Gastrocnemius medialis (tissue), 4 donors: Measurements from ENCODE around the gene SPON1. TPM values are rescaled to one million over a fixed set of nuclear protein-coding genes. Genes with fewer than 3 reads are reported as not detected.
"Not testable (repeated sequence)": the region's sequence is repeated elsewhere in the genome, so short reads cannot be mapped to it uniquely, and the experiment has no call there.

ENCODE experiments used
- ATAC-seq, 2 donors: fragments of 150-250 bp; one replicate each; pipeline ENCODE4 v1.9.1; 2016
- DNase-seq, 2 donors: peaks; one replicate each; pipeline ENCODE4 v3.0.0-alpha.2; 2019
- H3K27ac ChIP-seq, 4 donors: fragments of 200-600 bp; sonication (generic); 1 replicate in 1 of 4; 2 replicates in 3 of 4; pipeline ENCODE4 v1.5.1; 2016 to 2018; ENCODE audit warnings: mild to moderate bottlenecking in 2 of 4, moderate library complexity in 1 of 4
- H3K27me3 ChIP-seq, 3 donors: fragments of 200-600 bp; sonication (generic) in 2 of 3; 1 replicate in 1 of 3; 2 replicates in 2 of 3; pipeline versions ENCODE4 v1.5.1 to v1.6.0; 2016 to 2019; ENCODE audit warnings: mild to moderate bottlenecking in 1 of 3, moderate library complexity in 1 of 3
- H3K36me3 ChIP-seq, 2 donors: fragments of 200-600 bp; sonication (generic) in 1 of 2; one replicate each; pipeline ENCODE4 v1.5.1; 2017 to 2018
- H3K4me1 ChIP-seq, 2 donors: fragments of 200-600 bp; sonication (generic) in 1 of 2; one replicate each; pipeline ENCODE4 v1.5.1; 2016 to 2017; ENCODE audit warnings: mild to moderate bottlenecking in 2 of 2
- H3K4me3 ChIP-seq, 4 donors: fragments of 200-600 bp; sonication (generic) in 3 of 4; 1 replicate in 1 of 4; 2 replicates in 3 of 4; pipeline ENCODE4 v1.5.1; 2016 to 2019; ENCODE audit warnings: mild to moderate bottlenecking in 2 of 4
- H3K9me3 ChIP-seq, 3 donors: fragments of 200-600 bp; sonication (generic) in 2 of 3; 1 replicate in 1 of 3; 2 replicates in 2 of 3; pipeline ENCODE4 v1.5.1; 2016 to 2019
- CTCF ChIP-seq, 5 experiments: fragments of 450-650 bp in 3 of 5; fragments of 200-600 bp in 2 of 5; sonication (generic) in 2 of 5; IDR thresholded peaks in 4 of 5; conservative IDR thresholded peaks in 1 of 5; 1 replicate in 4 of 5; 2 replicates in 1 of 5; pipeline ENCODE4 v1.5.1; 2016 to 2019; ENCODE audit warnings: antibody characterized with exemption in 5 of 5, mild to moderate bottlenecking in 3 of 5, moderate library complexity in 3 of 5
- POLR2A ChIP-seq, 2 donors: fragments of 450-650 bp; IDR thresholded peaks; one replicate each; pipeline ENCODE4 v1.6.1; 2017; ENCODE audit warnings: antibody characterized with exemption in 2 of 2, mild to moderate bottlenecking in 2 of 2, moderate library complexity in 2 of 2
- in situ Hi-C, 4 donors: fragments of 200-750 bp; cut with MboI; loops; one replicate each; pipeline versions ENCODE4 v1.15.0 to v1.8.0; 2017; ENCODE audit warnings: low sequenced_read_pairs in 4 of 4
- intact Hi-C: fragments of 100-400 bp; cut with DNase I; formaldehyde crosslinking; loops from one replicate; pipeline ENCODE4 v1.15.1; 2023; ENCODE audit warnings: low total_unique reads
- total RNA-seq, 4 donors: library from RNA; depleted of rRNA; stranded (reverse); fragments of >200 nt; gene quantifications; one replicate each; pipeline versions ENCODE4 v1.1.0 to v1.2.3, GENCODE V29; 2016

The SPON1 gene
- total RNA-seq, 4 donors from 2014 or later, result 0.10 to 1.6 (median 0.36) TPM

GRCh38 chr11:14269692-14270573 lies 307.4 kb downstream of the SPON1 start:
- TF ChIP-seq POLR2A (IDR thresholded peaks at IDR 0.05) (no peak), CTCF (IDR thresholded peaks at IDR 0.05 in 4 of 5, conservative IDR thresholded peaks at IDR 0.05 in 1 of 5) (no peak)
- Histone ChIP-seq H3K4me1 (no peaks in the 10 kb centered on the region), H3K36me3 (peaks cover 0 to 9% of the 10 kb centered on the region in 2 donors), H3K9me3 (no peaks in the 10 kb centered on the region), H3K4me3 (no peak overlapping the region), H3K27me3 (no peaks in the 10 kb centered on the region), H3K27ac (no peak overlapping the region)
- intact Hi-C loops, result no loop called here
- peak in 1 of 2 donors; percentile 32 for ATAC-seq
- in situ Hi-C loops, result no loop called here
- no peak for DNase-seq

GRCh38 chr11:14270690-14271542 lies 308.4 kb downstream of the SPON1 start:
- H3K4me1 ChIP-seq, result no peaks in the 10 kb centered on the region
- no peak for ATAC-seq
- no peak overlapping the region for H3K27ac ChIP-seq
- in situ Hi-C loops (no loop called here), intact Hi-C loops (no loop called here)
- H3K4me3 ChIP-seq, result no peak overlapping the region
- TF ChIP-seq CTCF (IDR thresholded peaks at IDR 0.05 in 4 of 5, conservative IDR thresholded peaks at IDR 0.05 in 1 of 5) (no peak), POLR2A (IDR thresholded peaks at IDR 0.05) (no peak)
- no peaks in the 10 kb centered on the region for H3K27me3 ChIP-seq
- no peak for DNase-seq
- no peaks in the 10 kb centered on the region for H3K36me3 ChIP-seq
- no peaks in the 10 kb centered on the region for H3K9me3 ChIP-seq

- DNase-seq (no peak), ATAC-seq (no peak)
- intact Hi-C loops, result no loop called here
- TF ChIP-seq POLR2A (IDR thresholded peaks at IDR 0.05) (no peak), CTCF (IDR thresholded peaks at IDR 0.05 in 4 of 5, conservative IDR thresholded peaks at IDR 0.05 in 1 of 5) (no peak)
- Histone ChIP-seq H3K4me1 (no peaks in the 10 kb centered on the region), H3K9me3 (no peaks in the 10 kb centered on the region), H3K27me3 (no peaks in the 10 kb centered on the region), H3K36me3 (no peaks in the 10 kb centered on the region), H3K27ac (no peak overlapping the region), H3K4me3 (no peak overlapping the region)
- in situ Hi-C loops, result no loop called here
Measured at GRCh38 chr11:14273895-14274294, 311.4 kb downstream of the SPON1 start.

GRCh38 chr11:14275076-14275475 lies 312.6 kb downstream of the SPON1 start:
- no peak overlapping the region for H3K4me3 ChIP-seq
- no peaks in the 10 kb centered on the region for H3K9me3 ChIP-seq
- in situ Hi-C loops (no loop called here), intact Hi-C loops (no loop called here)
- H3K27me3 ChIP-seq, result no peaks in the 10 kb centered on the region
- no peak overlapping the region for H3K27ac ChIP-seq
- DNase-seq (no peak), ATAC-seq (no peak)
- TF ChIP-seq POLR2A (IDR thresholded peaks at IDR 0.05), result no peak
- TF ChIP-seq CTCF (IDR thresholded peaks at IDR 0.05 in 4 of 5, conservative IDR thresholded peaks at IDR 0.05 in 1 of 5), result no peak
- no peaks in the 10 kb centered on the region for H3K36me3 ChIP-seq
- H3K4me1 ChIP-seq, result no peaks in the 10 kb centered on the region

GRCh38 chr11:14278869-14279268 lies 316.3 kb downstream of the SPON1 start:
- H3K4me3 ChIP-seq, ATAC-seq, H3K27ac ChIP-seq, intact Hi-C loops, in situ Hi-C loops, H3K4me1 ChIP-seq, DNase-seq, H3K36me3 ChIP-seq, H3K27me3 ChIP-seq, H3K9me3 ChIP-seq: not testable (repeated sequence)
